ENCODE data around the gene CCER1.

The CCER1 gene

GRCh38 chr12:90959538-90960139 lies 4.7 kb upstream of the CCER1 start:
- no peak overlapping the region for H3K27ac ChIP-seq (ENCODE audit: low read length)
- H2AFZ ChIP-seq (ENCODE audit: low read depth, low read length): no peak overlapping the region
- no peaks in the 10 kb centered on the region for H3K36me3 ChIP-seq (replicated peaks; ENCODE audit: low read depth, low read length)
- H3K4me3 ChIP-seq (ENCODE audit: low read length): no peak overlapping the region
- H3K9me3 ChIP-seq (ENCODE audit: insufficient read depth, low read length): no peaks in the 10 kb centered on the region
- TF ChIP-seq CTCF (IDR thresholded peaks at IDR 0.05; ENCODE audit: low read depth, low read length): peak; percentile 69
- no peak for TF ChIP-seq EZH2phosphoT487 (IDR thresholded peaks at IDR 0.05; ENCODE audit: low read depth)
- H3K27me3 ChIP-seq (ENCODE audit: low read depth, low read length): no peaks in the 10 kb centered on the region
- no peaks in the 10 kb centered on the region for H3K4me1 ChIP-seq (ENCODE audit: low read length)
- no peaks in the 10 kb centered on the region for H3K79me2 ChIP-seq (ENCODE audit: low read length)
- H3K4me2 ChIP-seq (ENCODE audit: low read length): peak overlapping the region; percentile 27
- H4K20me1 ChIP-seq (ENCODE audit: insufficient read depth, low read length): no peaks in the 10 kb centered on the region
- no peak overlapping the region for H3K9ac ChIP-seq (ENCODE audit: low read length)

- TF ChIP-seq EZH2phosphoT487 (IDR thresholded peaks at IDR 0.05; ENCODE audit: low read depth) (no peak), CTCF (IDR thresholded peaks at IDR 0.05; ENCODE audit: low read depth, low read length) (peak; percentile 42)
- Histone ChIP-seq H3K4me3 (ENCODE audit: low read length) (no peak overlapping the region), H3K4me1 (ENCODE audit: low read length) (no peaks in the 10 kb centered on the region), H3K79me2 (ENCODE audit: low read length) (no peaks in the 10 kb centered on the region), H2AFZ (ENCODE audit: low read depth, low read length) (no peak overlapping the region), H3K27ac (ENCODE audit: low read length) (no peak overlapping the region), H3K9me3 (ENCODE audit: insufficient read depth, low read length) (no peaks in the 10 kb centered on the region), H3K27me3 (ENCODE audit: low read depth, low read length) (no peaks in the 10 kb centered on the region), H3K9ac (ENCODE audit: low read length) (no peak overlapping the region), H3K4me2 (ENCODE audit: low read length) (peak overlapping the region; percentile 11; the same call in 1 of the 2 replicates), H3K36me3 (replicated peaks; ENCODE audit: low read depth, low read length) (no peaks in the 10 kb centered on the region), H4K20me1 (ENCODE audit: insufficient read depth, low read length) (no peaks in the 10 kb centered on the region)
Observed at GRCh38 chr12:90959032-90959431, 4.1 kb upstream of the CCER1 start.

DNA sequence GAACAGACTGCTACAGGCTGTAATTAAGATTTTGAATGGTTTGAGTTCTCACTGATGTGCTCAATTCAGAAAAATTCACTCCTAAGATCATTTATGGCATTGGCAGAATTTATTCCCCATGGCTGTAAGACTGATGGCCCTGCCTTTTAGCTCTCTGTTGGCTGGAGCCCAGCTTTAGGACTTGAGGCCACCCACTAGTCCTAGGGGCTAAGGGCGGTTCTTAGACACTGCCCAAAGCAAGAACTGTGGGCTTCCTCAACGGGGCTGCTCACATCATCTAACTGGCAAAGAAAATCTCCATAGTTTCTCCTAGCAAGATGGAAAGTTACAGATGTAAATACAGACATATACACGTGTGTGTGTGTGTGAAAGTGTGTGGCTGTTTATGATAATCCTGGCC lies 3.4 kb upstream of the CCER1 start:
- Histone ChIP-seq H3K27ac (ENCODE audit: low read length) (no peak overlapping the region), H3K9ac (ENCODE audit: low read length) (no peak overlapping the region), H3K27me3 (ENCODE audit: low read depth, low read length) (no peaks in the 10 kb centered on the region), H3K4me3 (ENCODE audit: low read length) (no peak overlapping the region), H3K4me2 (ENCODE audit: low read length) (no peak overlapping the region), H3K36me3 (replicated peaks; ENCODE audit: low read depth, low read length) (no peaks in the 10 kb centered on the region), H3K4me1 (ENCODE audit: low read length) (no peaks in the 10 kb centered on the region), H3K79me2 (ENCODE audit: low read length) (no peaks in the 10 kb centered on the region), H3K9me3 (ENCODE audit: insufficient read depth, low read length) (no peaks in the 10 kb centered on the region), H4K20me1 (ENCODE audit: insufficient read depth, low read length) (no peaks in the 10 kb centered on the region), H2AFZ (ENCODE audit: low read depth, low read length) (no peak overlapping the region)
- no peak for TF ChIP-seq CTCF (IDR thresholded peaks at IDR 0.05; ENCODE audit: low read depth, low read length)
- no peak for TF ChIP-seq EZH2phosphoT487 (IDR thresholded peaks at IDR 0.05; ENCODE audit: low read depth)

DNA sequence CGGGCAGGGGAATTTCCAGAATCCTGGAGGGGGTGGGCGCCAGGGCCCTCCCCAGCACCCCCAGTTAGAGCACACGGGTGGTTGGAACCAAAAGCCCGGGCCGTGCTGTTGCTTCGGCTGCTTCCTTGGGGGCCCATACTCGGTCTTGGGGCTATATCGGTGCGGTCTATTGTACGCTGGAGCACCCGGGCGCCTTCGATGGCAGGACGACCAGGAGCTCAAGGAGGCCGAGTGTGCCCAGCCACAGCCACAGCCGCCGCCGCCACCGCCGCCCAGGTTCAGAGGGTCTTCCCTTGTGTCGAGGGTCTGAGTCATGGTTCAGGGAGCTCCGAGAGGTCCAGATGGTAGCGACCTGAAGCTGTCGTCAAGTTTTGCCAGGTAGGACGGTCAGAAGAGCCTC lies 548 bp downstream of the CCER1 start:
- no peak overlapping the region for H2AFZ ChIP-seq (ENCODE audit: low read depth, low read length)
- no peak overlapping the region for H3K4me3 ChIP-seq (ENCODE audit: low read length)
- H3K9me3 ChIP-seq (ENCODE audit: insufficient read depth, low read length): no peaks in the 10 kb centered on the region
- no peaks in the 10 kb centered on the region for H3K4me1 ChIP-seq (ENCODE audit: low read length)
- H3K9ac ChIP-seq (ENCODE audit: low read length): no peak overlapping the region
- H3K36me3 ChIP-seq (replicated peaks; ENCODE audit: low read depth, low read length): no peaks in the 10 kb centered on the region
- H3K27me3 ChIP-seq (ENCODE audit: low read depth, low read length): no peaks in the 10 kb centered on the region
- no peaks in the 10 kb centered on the region for H3K79me2 ChIP-seq (ENCODE audit: low read length)
- no peak overlapping the region for H3K4me2 ChIP-seq (ENCODE audit: low read length)
- no peak overlapping the region for H3K27ac ChIP-seq (ENCODE audit: low read length)
- TF ChIP-seq EZH2phosphoT487 (IDR thresholded peaks at IDR 0.05; ENCODE audit: low read depth): no peak
- TF ChIP-seq CTCF (IDR thresholded peaks at IDR 0.05; ENCODE audit: low read depth, low read length): no peak
- no peaks in the 10 kb centered on the region for H4K20me1 ChIP-seq (ENCODE audit: insufficient read depth, low read length)
